ENCODE data around the gene GUK1. TPM values are rescaled to one million over a fixed set of nuclear protein-coding genes. Genes with fewer than 3 reads are reported as not detected.
"Not testable (repeated sequence)": the region's sequence is repeated elsewhere in the genome, so short reads cannot be mapped to it uniquely, and the experiment has no call there.

Gene GUK1
- polyA plus RNA-seq, 3 donors = 262 to 391 (median 316) TPM

- H3K9me3 ChIP-seq (replicated peaks in 1 of 2; ENCODE audit: control insufficient read depth in 1 of 2, insufficient read depth in 1 of 2, low read length in 2 of 2) = no peaks in the 10 kb centered on the region
- H3K9ac ChIP-seq (ENCODE audit: insufficient read depth, low read length, poor library complexity, severe bottlenecking) = peak overlapping the region; percentile 93
- H3K4me2 ChIP-seq (replicated peaks; ENCODE audit: extremely low read depth, low read length, poor library complexity, severe bottlenecking) = peak overlapping the region; percentile 92
- peak in 1 of 3 donors; percentile 36 for DNase-seq
- peaks cover 19 to 35% of the 10 kb centered on the region in 2 donors for H3K4me1 ChIP-seq (ENCODE audit: control insufficient read depth in 1 of 2, insufficient read depth in 2 of 2, low read length in 2 of 2)
- Mint-ChIP-seq H3K27me3 (ENCODE audit: low read depth in 3 of 3) (no peaks in the 10 kb centered on the region), H3K27ac (peak overlapping the region; percentile 89 to 97 (median 95)), H3K36me3 (peaks cover 13 to 21% of the 10 kb centered on the region in 2 donors), H3K4me1 (peaks cover 30% of the 10 kb centered on the region), H3K9me3 (peaks cover 0 to 3% (median 1%) of the 10 kb centered on the region in 7 donors), H3K4me3 (peak overlapping the region; percentile 90 to 92)
- H3K27ac ChIP-seq (ENCODE audit: low read depth in 1 of 2, low read length in 2 of 2) = peak overlapping the region; percentile 58 to 98
- peaks cover 34% of the 10 kb centered on the region for H3K79me2 ChIP-seq (ENCODE audit: insufficient read depth, low read length)
- WGBS (ENCODE audit: insufficient coverage) = 35% methylated on average over 15 of the region's 15 CpGs
- H3K4me3 ChIP-seq (replicated peaks in 1 of 3; ENCODE audit: low read depth in 2 of 3, low read length in 3 of 3) = peak overlapping the region; percentile 83 to 92 (median 91)
- no peaks in the 10 kb centered on the region for H3K27me3 ChIP-seq (ENCODE audit: control insufficient read depth in 2 of 2, insufficient read depth in 2 of 2, low read length in 2 of 2)
- H2AFZ ChIP-seq (ENCODE audit: insufficient read depth, low read depth, low read length, poor library complexity, severe bottlenecking) = peak overlapping the region; percentile 76
- peaks cover 11 to 21% of the 10 kb centered on the region in 2 donors for H3K36me3 ChIP-seq (replicated peaks in 1 of 2; ENCODE audit: control insufficient read depth in 1 of 2, insufficient read depth in 2 of 2, low read length in 2 of 2)
- intact Hi-C loops (cut with micrococcal nuclease) = loop anchor here (1.0 to 5.0 kb wide), 4 partner anchors 27 to 347 kb away; partner anchors contain the start of genes ARF1 (in 1 of the 2) and GUK1 (in 1 of the 2)
- no peak for TF ChIP-seq CTCF (IDR thresholded peaks at IDR 0.05)
- H4K20me1 ChIP-seq (ENCODE audit: insufficient read depth, low read length) = no peaks in the 10 kb centered on the region
These were observed 30.1 kb upstream of the GUK1 start for GRCh38 chr1:228109962-228110488.

GRCh38 chr1:228110556-228110955 is 29.5 kb upstream of the GUK1 start:
- intact Hi-C loops (cut with micrococcal nuclease) = loop anchor here in 1 of 2 donors (5.0 kb wide), 1 partner anchor 347 kb away; a partner anchor contains a TSS
- peaks cover 34% of the 10 kb centered on the region for H3K79me2 ChIP-seq (ENCODE audit: insufficient read depth, low read length)
- no peak for TF ChIP-seq CTCF (IDR thresholded peaks at IDR 0.05)
- no peak overlapping the region for H3K9ac ChIP-seq (ENCODE audit: insufficient read depth, low read length, poor library complexity, severe bottlenecking)
- Mint-ChIP-seq H3K36me3 (peaks cover 13 to 20% of the 10 kb centered on the region in 2 donors), H3K27me3 (ENCODE audit: low read depth in 3 of 3) (no peaks in the 10 kb centered on the region), H3K4me3 (peak overlapping the region in 1 of 2 donors; percentile 90), H3K27ac (peak overlapping the region in 3 of 7 donors; percentile 57 to 75 (median 65)), H3K9me3 (peaks cover 0 to 4% (median 1%) of the 10 kb centered on the region in 7 donors), H3K4me1 (peaks cover 29% of the 10 kb centered on the region)
- no peak overlapping the region for H3K27ac ChIP-seq (ENCODE audit: low read depth in 1 of 2, low read length in 2 of 2)
- no peak overlapping the region for H3K4me2 ChIP-seq (replicated peaks; ENCODE audit: extremely low read depth, low read length, poor library complexity, severe bottlenecking)
- no peak overlapping the region for H2AFZ ChIP-seq (ENCODE audit: insufficient read depth, low read depth, low read length, poor library complexity, severe bottlenecking)
- H4K20me1 ChIP-seq (ENCODE audit: insufficient read depth, low read length) = no peaks in the 10 kb centered on the region
- peaks cover 19 to 35% of the 10 kb centered on the region in 2 donors for H3K4me1 ChIP-seq (ENCODE audit: control insufficient read depth in 1 of 2, insufficient read depth in 2 of 2, low read length in 2 of 2)
- H3K9me3 ChIP-seq (replicated peaks in 1 of 2; ENCODE audit: control insufficient read depth in 1 of 2, insufficient read depth in 1 of 2, low read length in 2 of 2) = no peaks in the 10 kb centered on the region
- no peaks in the 10 kb centered on the region for H3K27me3 ChIP-seq (ENCODE audit: control insufficient read depth in 2 of 2, insufficient read depth in 2 of 2, low read length in 2 of 2)
- WGBS (ENCODE audit: insufficient coverage) = 100% methylated on average over 4 of the region's 7 CpGs
- no peak for DNase-seq
- peaks cover 11 to 21% of the 10 kb centered on the region in 2 donors for H3K36me3 ChIP-seq (replicated peaks in 1 of 2; ENCODE audit: control insufficient read depth in 1 of 2, insufficient read depth in 2 of 2, low read length in 2 of 2)
- H3K4me3 ChIP-seq (replicated peaks in 1 of 3; ENCODE audit: low read depth in 2 of 3, low read length in 3 of 3) = peak overlapping the region in 1 of 3 experiments; percentile 92

GRCh38 chr1:228111315-228111714 is 28.8 kb upstream of the GUK1 start:
- H3K27me3 Mint-ChIP-seq (ENCODE audit: low read depth in 3 of 3); H3K9me3 Mint-ChIP-seq; H3K9ac ChIP-seq (ENCODE audit: insufficient read depth, low read length, poor library complexity, severe bottlenecking); H3K4me3 Mint-ChIP-seq; H3K4me2 ChIP-seq (replicated peaks; ENCODE audit: extremely low read depth, low read length, poor library complexity, severe bottlenecking); H3K27ac ChIP-seq (ENCODE audit: low read depth in 1 of 2, low read length in 2 of 2); H2AFZ ChIP-seq (ENCODE audit: insufficient read depth, low read depth, low read length, poor library complexity, severe bottlenecking); H3K27me3 ChIP-seq (ENCODE audit: control insufficient read depth in 2 of 2, insufficient read depth in 2 of 2, low read length in 2 of 2); H4K20me1 ChIP-seq (ENCODE audit: insufficient read depth, low read length); H3K4me3 ChIP-seq (replicated peaks in 1 of 3; ENCODE audit: low read depth in 2 of 3, low read length in 3 of 3); H3K9me3 ChIP-seq (replicated peaks in 1 of 2; ENCODE audit: control insufficient read depth in 1 of 2, insufficient read depth in 1 of 2, low read length in 2 of 2): not testable (repeated sequence)
- Mint-ChIP-seq H3K4me1 (peaks cover 29% of the 10 kb centered on the region), H3K36me3 (peaks cover 11 to 15% of the 10 kb centered on the region in 2 donors), H3K27ac (peak overlapping the region in 5 of 7 donors; percentile 1 to 75 (median 57))
- Histone ChIP-seq H3K36me3 (replicated peaks in 1 of 2; ENCODE audit: control insufficient read depth in 1 of 2, insufficient read depth in 2 of 2, low read length in 2 of 2) (peaks cover 7 to 15% of the 10 kb centered on the region in 2 donors), H3K79me2 (ENCODE audit: insufficient read depth, low read length) (peaks cover 31% of the 10 kb centered on the region), H3K4me1 (ENCODE audit: control insufficient read depth in 1 of 2, insufficient read depth in 2 of 2, low read length in 2 of 2) (peaks cover 19 to 35% of the 10 kb centered on the region in 2 donors)
- intact Hi-C loops (cut with micrococcal nuclease) = loop anchor here in 1 of 2 donors (5.0 kb wide), 1 partner anchor 346 kb away; a partner anchor contains a TSS
- peak in 1 of 3 donors; percentile 37 for DNase-seq
- no CpG with 5 or more reads among the region's 6 CpGs for WGBS (ENCODE audit: insufficient coverage)
